B cell (primary cell): ENCODE data around the gene TCEAL9. TPM values are rescaled to one million over a fixed set of nuclear protein-coding genes. Genes with fewer than 3 reads are reported as not detected.

Experiments
- ATAC-seq: fragments of 200-7000 bp; cut with Tn5 transposase; one replicate; pipeline ENCODE4 v1.10.0; 2021; ENCODE audit warnings: low read depth, mild to moderate bottlenecking, moderate number of reproducible peaks, moderate library complexity
- CTCF ChIA-PET: fragments of 350-600 bp; sonication (Branson Sonifier 250); formaldehyde crosslinking; loops from one replicate; lab custom pipeline; 2021; ENCODE audit warnings: antibody characterized with exemption, inconsistent platforms; lab: Charles Lee
- POLR2A ChIA-PET: fragments of 350-600 bp; sonication (Branson Sonifier 250); formaldehyde crosslinking; loops from one replicate; lab custom pipeline; 2021; ENCODE audit warnings: antibody characterized with exemption; lab: Charles Lee
- DNase-seq: peaks from one replicate; pipeline ENCODE4 v3.0.0; 2013
- H2AFZ ChIP-seq: 2 replicates; pipeline ENCODE4 v1.6.1; 2012; ENCODE audit warnings: mild to moderate bottlenecking, low read depth, low read length; ENCODE audit not compliant: insufficient read depth, poor library complexity, severe bottlenecking
- H3K27ac ChIP-seq, 2 donors: 1 replicate in 1 of 2; 2 replicates in 1 of 2; pipeline ENCODE4 v1.5.1; 2012 to 2013; ENCODE audit warnings: low read length in 2 of 2, mild to moderate bottlenecking in 2 of 2, moderate library complexity in 1 of 2
- H3K27me3 ChIP-seq, 4 experiments: fragments of 200-600 bp in 1 of 4; sonication (generic) in 1 of 4; replicated peaks in 1 of 4; 1 replicate in 2 of 4; 2 replicates in 2 of 4; pipeline versions ENCODE4 v1.6.1 to v1.7.0; 2013 to 2016; ENCODE audit warnings: low read length in 3 of 4, mild to moderate bottlenecking in 2 of 4, mixed read lengths in 1 of 4, moderate library complexity in 1 of 4; ENCODE audit not compliant: insufficient read depth in 4 of 4, control insufficient read depth in 3 of 4; ENCODE audit errors: control extremely low read depth in 1 of 4
- H3K36me3 ChIP-seq, 2 experiments: replicated peaks in 1 of 2; 1 replicate in 1 of 2; 2 replicates in 1 of 2; pipeline versions ENCODE4 v1.6.1 to v1.7.1; 2013; ENCODE audit warnings: low read length in 1 of 2; ENCODE audit not compliant: insufficient read depth in 2 of 2, control insufficient read depth in 1 of 2; ENCODE audit errors: control extremely low read depth in 1 of 2, extremely low read depth in 1 of 2
- H3K4me1 ChIP-seq, 2 donors: fragments of 200-600 bp in 1 of 2; sonication (generic) in 1 of 2; 1 replicate in 1 of 2; 2 replicates in 1 of 2; pipeline versions ENCODE4 v1.5.1 to v1.6.1; 2013 to 2017; ENCODE audit warnings: low read length in 2 of 2; ENCODE audit not compliant: control insufficient read depth in 2 of 2, insufficient read depth in 2 of 2
- H3K4me2 ChIP-seq: replicated peaks from 2 replicates; pipeline ENCODE3; 2012; ENCODE audit warnings: mild to moderate bottlenecking, low read depth, low read length; ENCODE audit not compliant: poor library complexity, severe bottlenecking
- H3K4me3 ChIP-seq, 5 experiments: fragments of 200-600 bp in 1 of 5; sonication (generic) in 1 of 5; 1 replicate in 3 of 5; 2 replicates in 2 of 5; pipeline versions ENCODE4 v1.5.1 to v1.7.0; 2011 to 2016; ENCODE audit warnings: low read length in 4 of 5, mild to moderate bottlenecking in 4 of 5, low read depth in 2 of 5, control low read depth in 1 of 5, moderate library complexity in 1 of 5; ENCODE audit not compliant: insufficient read depth in 1 of 5; ENCODE audit errors: control extremely low read depth in 1 of 5, extremely low read depth in 1 of 5
- H3K79me2 ChIP-seq: fragments of 200-600 bp; sonication (generic); one replicate; pipeline ENCODE4 v1.6.0; 2016; ENCODE audit warnings: low read length; ENCODE audit not compliant: control insufficient read depth, insufficient read depth
- H3K9ac ChIP-seq: fragments of 200-600 bp; sonication (generic); 2 replicates; pipeline ENCODE4 v1.6.1; 2017; ENCODE audit warnings: mild to moderate bottlenecking, low read length, moderate library complexity
- H3K9me3 ChIP-seq, 3 donors: one replicate each; pipeline versions ENCODE4 v1.6.1 to v1.7.1; 2013; ENCODE audit warnings: low read length in 2 of 3; ENCODE audit not compliant: control insufficient read depth in 2 of 3, insufficient read depth in 1 of 3; ENCODE audit errors: control extremely low read depth in 1 of 3
- H4K20me1 ChIP-seq: 2 replicates; pipeline ENCODE4 v1.6.0; 2012; ENCODE audit warnings: mild to moderate bottlenecking, low read length; ENCODE audit not compliant: insufficient read depth, control insufficient read depth, poor library complexity, severe bottlenecking
- H3K27ac Mint-ChIP-seq: one replicate; pipeline ENCODE4 v1.8.0; 2021; ENCODE audit warnings: mixed read lengths
- H3K27me3 Mint-ChIP-seq: one replicate; pipeline ENCODE4 v1.8.0; 2021; ENCODE audit warnings: mixed read lengths
- H3K4me1 Mint-ChIP-seq: one replicate; pipeline ENCODE4 v1.8.0; 2021; ENCODE audit warnings: mixed read lengths
- H3K4me3 Mint-ChIP-seq: one replicate; pipeline ENCODE4 v1.8.0; 2021; ENCODE audit warnings: mixed read lengths
- H3K9me3 Mint-ChIP-seq: one replicate; pipeline ENCODE4 v1.8.0; 2022; ENCODE audit warnings: mixed read lengths; ENCODE audit not compliant: insufficient read depth
- EZH2 ChIP-seq: IDR thresholded peaks from 2 replicates; pipeline ENCODE4 v1.6.1; 2012; ENCODE audit warnings: borderline replicate concordance, low read depth, mild to moderate bottlenecking, moderate library complexity, low read length; ENCODE audit not compliant: insufficient read depth, poor library complexity, severe bottlenecking
- WGBS: methylation state at CpG from one replicate; pipeline ENCODE4 v1.1.5; 2013; ENCODE audit warnings: missing lambda C conversion rate; ENCODE audit not compliant: insufficient coverage; 5-methylcytosine and 5-hydroxymethylcytosine counted together
- intact Hi-C: fragments of 100-400 bp; cut with micrococcal nuclease; formaldehyde crosslinking; loops from one replicate; pipeline ENCODE4 v1.10.0; 2022
- polyA plus RNA-seq: library from polyadenylated mRNA; depleted of rRNA; stranded (reverse); fragments of >200 nt; gene quantifications from 2 replicates; pipeline ENCODE4 v1.2.3, GENCODE V29; 2012
- total RNA-seq, 2 donors: library from RNA; stranded (reverse); fragments of 120-200 nt in 1 of 2; gene quantifications; 1 replicate in 1 of 2; 2 replicates in 1 of 2; pipeline versions ENCODE4 v1.2.3 to v1.2.4, GENCODE V29; 2013 to 2022
- TF ChIP-seq, protein P1 (sequence below): fragments of 200-600 bp; IDR thresholded peaks from one replicate; pipeline ENCODE4 v1.8.0; 2022; ENCODE audit warnings: antibody characterized with exemption, mild to moderate bottlenecking

The TCEAL9 gene
- total and polyA plus RNA-seq, 2 donors (not counting 1 experiment from before 2014, with no cell fraction given), result 0.34 to 0.42 TPM

DNA sequence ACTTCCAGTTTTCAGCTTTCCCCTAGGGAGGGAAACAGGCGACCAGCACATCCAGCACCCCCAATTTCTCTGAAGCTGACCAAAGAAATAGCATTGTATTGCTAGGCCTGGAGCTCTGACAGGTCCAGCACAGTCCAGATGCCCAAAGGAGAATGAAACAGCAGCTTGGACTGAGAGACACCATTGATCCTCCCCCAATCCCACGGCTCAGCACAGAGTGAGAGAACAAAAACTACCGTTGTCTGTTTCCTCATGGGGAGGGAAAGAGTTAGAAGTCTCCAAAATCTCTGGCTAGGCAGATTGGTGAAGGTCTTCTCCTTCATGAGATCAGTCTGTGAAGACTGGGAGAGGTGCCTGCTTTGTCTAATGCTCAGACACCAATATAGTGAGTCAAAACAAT lies 17.6 kb upstream of the TCEAL9 start:
- Mint-ChIP-seq H3K9me3 (no peaks in the 10 kb centered on the region), H3K27ac (no peak overlapping the region), H3K4me3 (no peak overlapping the region), H3K27me3 (no peaks in the 10 kb centered on the region), H3K4me1 (no peaks in the 10 kb centered on the region)
- H3K4me2 ChIP-seq, result no peak overlapping the region
- DNase-seq (no peak), ATAC-seq (no peak)
- H3K27ac ChIP-seq, result no peak overlapping the region
- no peak overlapping the region for H2AFZ ChIP-seq
- ChIA-PET POLR2A (no interaction called here), CTCF (interaction anchor here (1.4 kb wide), 1 partner anchor 126 kb away, joined by 4 read pairs; no protein-coding TSS in a partner anchor)
- no CpG with 5 or more reads among the region's 3 CpGs for WGBS
- H3K9me3 ChIP-seq, result no peaks in the 10 kb centered on the region
- no peak for TF ChIP-seq EZH2
- TF ChIP-seq, protein P1, sequence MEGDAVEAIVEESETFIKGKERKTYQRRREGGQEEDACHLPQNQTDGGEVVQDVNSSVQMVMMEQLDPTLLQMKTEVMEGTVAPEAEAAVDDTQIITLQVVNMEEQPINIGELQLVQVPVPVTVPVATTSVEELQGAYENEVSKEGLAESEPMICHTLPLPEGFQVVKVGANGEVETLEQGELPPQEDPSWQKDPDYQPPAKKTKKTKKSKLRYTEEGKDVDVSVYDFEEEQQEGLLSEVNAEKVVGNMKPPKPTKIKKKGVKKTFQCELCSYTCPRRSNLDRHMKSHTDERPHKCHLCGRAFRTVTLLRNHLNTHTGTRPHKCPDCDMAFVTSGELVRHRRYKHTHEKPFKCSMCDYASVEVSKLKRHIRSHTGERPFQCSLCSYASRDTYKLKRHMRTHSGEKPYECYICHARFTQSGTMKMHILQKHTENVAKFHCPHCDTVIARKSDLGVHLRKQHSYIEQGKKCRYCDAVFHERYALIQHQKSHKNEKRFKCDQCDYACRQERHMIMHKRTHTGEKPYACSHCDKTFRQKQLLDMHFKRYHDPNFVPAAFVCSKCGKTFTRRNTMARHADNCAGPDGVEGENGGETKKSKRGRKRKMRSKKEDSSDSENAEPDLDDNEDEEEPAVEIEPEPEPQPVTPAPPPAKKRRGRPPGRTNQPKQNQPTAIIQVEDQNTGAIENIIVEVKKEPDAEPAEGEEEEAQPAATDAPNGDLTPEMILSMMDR, result no peak
- H4K20me1 ChIP-seq, result no peaks in the 10 kb centered on the region
- intact Hi-C loops, result no loop called here
- no peaks in the 10 kb centered on the region for H3K36me3 ChIP-seq
- H3K4me3 ChIP-seq, result no peak overlapping the region
- no peaks in the 10 kb centered on the region for H3K4me1 ChIP-seq
- H3K79me2 ChIP-seq, result no peaks in the 10 kb centered on the region
- H3K9ac ChIP-seq, result no peak overlapping the region
- no peaks in the 10 kb centered on the region for H3K27me3 ChIP-seq

- TF ChIP-seq, protein P1, result peak; percentile 56
- no peak for TF ChIP-seq EZH2
- Mint-ChIP-seq H3K4me3 (no peak overlapping the region), H3K4me1 (no peaks in the 10 kb centered on the region), H3K27ac (no peak overlapping the region), H3K9me3 (no peaks in the 10 kb centered on the region), H3K27me3 (no peaks in the 10 kb centered on the region)
- no CpG with 5 or more reads among the region's 2 CpGs for WGBS
- H3K4me2 ChIP-seq, result no peak overlapping the region
- H3K27ac ChIP-seq, result no peak overlapping the region
- peak; percentile 35 for DNase-seq
- CTCF ChIA-PET, result interaction anchor here (0.9 to 1.4 kb wide), 3 partner anchors 13 to 140 kb away, joined by 3 to 6 read pairs (median 3); partner anchors contain the start of gene TCEAL7
- no peaks in the 10 kb centered on the region for H3K4me1 ChIP-seq
- no peak overlapping the region for H2AFZ ChIP-seq
- H3K27me3 ChIP-seq, result no peaks in the 10 kb centered on the region
- no peak overlapping the region for H3K4me3 ChIP-seq
- POLR2A ChIA-PET, result no interaction called here
- no peaks in the 10 kb centered on the region for H4K20me1 ChIP-seq
- no peaks in the 10 kb centered on the region for H3K9me3 ChIP-seq
- H3K9ac ChIP-seq, result no peak overlapping the region
- intact Hi-C loops, result loop anchor here (1.0 kb wide), 1 partner anchor 121 kb away; no protein-coding TSS in a partner anchor
- H3K36me3 ChIP-seq, result no peaks in the 10 kb centered on the region
- peak; percentile 31 for ATAC-seq
- no peaks in the 10 kb centered on the region for H3K79me2 ChIP-seq
These were observed 13.2 kb upstream of the TCEAL9 start for GRCh38 chrX:103343105-103343504.
